Measurements from ENCODE around the gene RNF180. TPM values are rescaled to one million over a fixed set of nuclear protein-coding genes. Genes with fewer than 3 reads are reported as not detected.

Gene RNF180
- total and polyA plus RNA-seq, 2 of the 13 experiments (the other 11 are each of a cell fraction or from before 2014, with no cell fraction given): 0.20 TPM; not detected in 1

- Histone ChIP-seq H4K20me1 (ENCODE audit: insufficient read depth, low read length) (no peaks in the 10 kb centered on the region), H3K9me3 (ENCODE audit: low read length) (no peaks in the 10 kb centered on the region), H3K4me2 (ENCODE audit: low read depth, low read length) (no peak overlapping the region), H3K27ac (ENCODE audit: extremely low read length, insufficient read depth, low read length) (no peak overlapping the region), H2AFZ (ENCODE audit: low read length) (no peak overlapping the region), H3K4me1 (ENCODE audit: insufficient read depth, low read length) (no peaks in the 10 kb centered on the region), H3K79me2 (ENCODE audit: insufficient read depth, low read length) (no peaks in the 10 kb centered on the region), H3K4me3 (replicated peaks in 1 of 3; ENCODE audit: insufficient read depth in 1 of 3, low read depth in 2 of 3, low read length in 3 of 3) (no peak overlapping the region), H3K36me3 (replicated peaks in 1 of 2; ENCODE audit: control insufficient read depth in 1 of 2, insufficient read depth in 2 of 2, low read length in 2 of 2) (no peaks in the 10 kb centered on the region), H3K9ac (ENCODE audit: insufficient read depth, low read depth, low read length) (no peak overlapping the region), H3K27me3 (ENCODE audit: control insufficient read depth in 1 of 2, insufficient read depth in 2 of 2, low read length in 2 of 2) (no peaks in the 10 kb centered on the region)
- intact Hi-C loops (cut with micrococcal nuclease; ENCODE audit: unreplicated experiment) (no loop called here), in situ Hi-C loops (cut with HindIII; ENCODE audit: extremely low pct_ligation_motif_present, low pct_unique_long_range_greater_than_20kb) (no loop called here)
- ChIA-PET POLR2A (no interaction called here), CTCF (ENCODE audit: low intra/inter-chr PET ratio, low total read pairs) (no interaction called here)
- peak; percentile 50 for TF ChIP-seq CREB1 (IDR thresholded peaks at IDR 0.05)
- TF ChIP-seq CREB1 (CRISPR knock-in tag; IDR thresholded peaks at IDR 0.05): no peak
- no peak for TF ChIP-seq TFE3 (CRISPR knock-in tag; IDR thresholded peaks at IDR 0.05)
- no peak for TF ChIP-seq ZNF557 (CRISPR knock-in tag; IDR thresholded peaks at IDR 0.05)
- TF ChIP-seq, protein P1, sequence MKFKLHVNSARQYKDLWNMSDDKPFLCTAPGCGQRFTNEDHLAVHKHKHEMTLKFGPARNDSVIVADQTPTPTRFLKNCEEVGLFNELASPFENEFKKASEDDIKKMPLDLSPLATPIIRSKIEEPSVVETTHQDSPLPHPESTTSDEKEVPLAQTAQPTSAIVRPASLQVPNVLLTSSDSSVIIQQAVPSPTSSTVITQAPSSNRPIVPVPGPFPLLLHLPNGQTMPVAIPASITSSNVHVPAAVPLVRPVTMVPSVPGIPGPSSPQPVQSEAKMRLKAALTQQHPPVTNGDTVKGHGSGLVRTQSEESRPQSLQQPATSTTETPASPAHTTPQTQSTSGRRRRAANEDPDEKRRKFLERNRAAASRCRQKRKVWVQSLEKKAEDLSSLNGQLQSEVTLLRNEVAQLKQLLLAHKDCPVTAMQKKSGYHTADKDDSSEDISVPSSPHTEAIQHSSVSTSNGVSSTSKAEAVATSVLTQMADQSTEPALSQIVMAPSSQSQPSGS (CRISPR knock-in tag; IDR thresholded peaks at IDR 0.05): no peak
- TF ChIP-seq HOXA9 (CRISPR knock-in tag; IDR thresholded peaks at IDR 0.05; ENCODE audit: borderline replicate concordance): no peak
- TF ChIP-seq ATF7 (IDR thresholded peaks at IDR 0.05): peak; percentile 81
- TF ChIP-seq ATF7 (CRISPR knock-in tag; IDR thresholded peaks at IDR 0.05): no peak
- BruUV-seq (replicated peaks): no TSS peak
- FAIRE-seq (no peak), DNase-seq (ENCODE audit: low spot score) (no peak), ATAC-seq (no peak)
- 1% methylated on average over 2 of the region's 2 CpGs for WGBS (ENCODE audit: low lambda C conversion rate)
Measured at GRCh38 chr5:64176301-64176700, 10.7 kb downstream of the RNF180 start.

Data from HepG2 (cell line).